ENCODE data around the gene ARL16. TPM values are rescaled to one million over a fixed set of nuclear protein-coding genes. Genes with fewer than 3 reads are reported as not detected.

The ARL16 gene
- total RNA-seq, 4 donors from 2014 or later: 22.1 to 37.9 (median 34.3) TPM

DNA sequence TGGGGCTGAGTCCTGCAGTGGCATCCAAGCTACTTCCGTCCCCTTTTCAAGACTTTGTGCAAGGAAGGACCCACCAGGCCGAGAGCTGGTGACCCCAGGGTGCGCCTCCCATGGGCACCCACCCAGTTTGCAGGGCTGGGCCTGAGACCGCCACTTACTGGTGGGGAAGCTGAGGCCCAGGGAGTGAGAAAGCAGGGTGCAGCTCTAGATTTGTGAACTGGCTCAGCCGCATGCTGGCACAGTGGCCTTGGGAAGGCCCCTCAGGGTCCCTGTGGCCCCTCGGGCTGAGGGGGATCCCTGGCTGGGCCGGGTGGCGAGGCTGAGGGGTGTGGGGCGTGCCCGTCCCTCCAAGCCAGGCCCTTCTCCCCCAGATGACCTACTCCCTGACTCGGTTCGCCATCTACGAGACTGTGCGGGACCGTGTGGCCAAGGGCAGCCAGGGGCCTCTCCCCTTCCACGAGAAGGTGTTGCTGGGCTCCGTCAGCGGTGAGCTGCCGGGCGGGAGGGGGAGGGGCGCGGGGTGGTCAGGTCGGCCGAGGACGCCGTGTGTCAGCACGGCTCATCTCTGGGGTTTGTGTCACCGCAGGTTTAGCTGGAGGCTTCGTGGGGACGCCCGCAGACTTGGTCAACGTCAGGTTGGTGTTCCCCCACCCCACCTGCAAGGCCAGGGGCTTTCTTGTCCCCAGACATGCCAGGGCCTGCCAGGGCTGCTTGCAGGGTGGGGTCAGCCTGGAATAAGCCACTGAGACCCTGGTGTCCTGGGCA, 31.7 kb upstream of the ARL16 start:
- Histone ChIP-seq H3K27me3 (no peaks in the 10 kb centered on the region), H3K27ac (peak overlapping the region in 1 of 4 donors; percentile 88), H3K4me3 (no peak overlapping the region), H3K36me3 (peaks cover 0 to 59% (median 0%) of the 10 kb centered on the region in 3 donors), H3K9me3 (no peaks in the 10 kb centered on the region), H3K4me1 (peaks cover 0 to 47% (median 34%) of the 10 kb centered on the region in 4 donors)
- TF ChIP-seq, protein P1, sequence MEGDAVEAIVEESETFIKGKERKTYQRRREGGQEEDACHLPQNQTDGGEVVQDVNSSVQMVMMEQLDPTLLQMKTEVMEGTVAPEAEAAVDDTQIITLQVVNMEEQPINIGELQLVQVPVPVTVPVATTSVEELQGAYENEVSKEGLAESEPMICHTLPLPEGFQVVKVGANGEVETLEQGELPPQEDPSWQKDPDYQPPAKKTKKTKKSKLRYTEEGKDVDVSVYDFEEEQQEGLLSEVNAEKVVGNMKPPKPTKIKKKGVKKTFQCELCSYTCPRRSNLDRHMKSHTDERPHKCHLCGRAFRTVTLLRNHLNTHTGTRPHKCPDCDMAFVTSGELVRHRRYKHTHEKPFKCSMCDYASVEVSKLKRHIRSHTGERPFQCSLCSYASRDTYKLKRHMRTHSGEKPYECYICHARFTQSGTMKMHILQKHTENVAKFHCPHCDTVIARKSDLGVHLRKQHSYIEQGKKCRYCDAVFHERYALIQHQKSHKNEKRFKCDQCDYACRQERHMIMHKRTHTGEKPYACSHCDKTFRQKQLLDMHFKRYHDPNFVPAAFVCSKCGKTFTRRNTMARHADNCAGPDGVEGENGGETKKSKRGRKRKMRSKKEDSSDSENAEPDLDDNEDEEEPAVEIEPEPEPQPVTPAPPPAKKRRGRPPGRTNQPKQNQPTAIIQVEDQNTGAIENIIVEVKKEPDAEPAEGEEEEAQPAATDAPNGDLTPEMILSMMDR (IDR thresholded peaks at IDR 0.05): no peak
- TF ChIP-seq EP300 (IDR thresholded peaks at IDR 0.05): no peak
- no peak for TF ChIP-seq POLR2A (IDR thresholded peaks at IDR 0.05)
- no peak for DNase-seq (ENCODE audit: low spot score in 2 of 2)
- 89 to 92% methylated on average over 14 to 31 of the region's 32 CpGs for WGBS, 2 donors

DNA sequence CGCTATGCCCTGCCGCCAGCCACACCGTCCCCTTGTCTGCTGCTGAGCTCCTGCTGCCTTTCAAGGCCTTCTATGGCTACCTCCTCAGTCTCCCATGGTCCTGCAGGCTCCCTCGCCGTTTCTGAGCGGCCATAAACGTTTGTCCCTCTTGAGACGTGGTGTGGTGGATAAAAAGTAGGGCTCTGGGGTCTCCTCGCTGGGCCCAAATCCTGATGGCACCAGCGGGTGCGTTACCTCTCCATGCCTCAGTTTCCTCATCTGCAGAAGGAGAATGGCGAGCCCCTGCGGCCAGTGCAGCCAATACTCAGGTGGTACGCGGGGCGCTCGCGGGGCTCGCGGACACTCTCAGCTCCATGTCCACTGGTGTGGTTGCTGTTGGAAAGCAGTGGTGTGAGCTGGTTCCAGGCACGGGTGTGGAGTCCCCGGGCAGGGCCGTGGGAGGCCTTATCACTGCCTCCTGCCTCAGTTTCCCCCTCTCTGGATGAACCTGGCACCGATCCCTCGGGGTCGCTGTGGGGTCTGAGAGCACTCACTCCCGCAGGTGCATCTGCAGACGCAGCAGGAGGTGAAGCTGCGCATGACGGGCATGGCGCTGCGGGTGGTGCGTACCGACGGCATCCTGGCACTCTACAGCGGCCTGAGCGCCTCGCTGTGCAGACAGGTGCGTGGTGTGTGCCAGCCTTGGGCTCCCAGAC, 31.0 kb upstream of the ARL16 start:
- H3K27ac ChIP-seq: peak overlapping the region in 3 of 4 donors; percentile 72 to 88 (median 81)
- H3K4me3 ChIP-seq: peak overlapping the region in 1 of 4 donors; percentile 90
- peaks cover 0 to 52% (median 0%) of the 10 kb centered on the region in 3 donors for H3K36me3 ChIP-seq
- H3K27me3 ChIP-seq: no peaks in the 10 kb centered on the region
- no peak for DNase-seq (ENCODE audit: low spot score in 2 of 2)
- peaks cover 0 to 51% (median 36%) of the 10 kb centered on the region in 4 donors for H3K4me1 ChIP-seq
- 90 to 92% methylated on average over 31 to 39 of the region's 39 CpGs for WGBS, 2 donors
- TF ChIP-seq POLR2A (IDR thresholded peaks at IDR 0.05) (no peak), EP300 (IDR thresholded peaks at IDR 0.05) (no peak)
- TF ChIP-seq, protein P1 (IDR thresholded peaks at IDR 0.05): no peak
- no peaks in the 10 kb centered on the region for H3K9me3 ChIP-seq

DNA sequence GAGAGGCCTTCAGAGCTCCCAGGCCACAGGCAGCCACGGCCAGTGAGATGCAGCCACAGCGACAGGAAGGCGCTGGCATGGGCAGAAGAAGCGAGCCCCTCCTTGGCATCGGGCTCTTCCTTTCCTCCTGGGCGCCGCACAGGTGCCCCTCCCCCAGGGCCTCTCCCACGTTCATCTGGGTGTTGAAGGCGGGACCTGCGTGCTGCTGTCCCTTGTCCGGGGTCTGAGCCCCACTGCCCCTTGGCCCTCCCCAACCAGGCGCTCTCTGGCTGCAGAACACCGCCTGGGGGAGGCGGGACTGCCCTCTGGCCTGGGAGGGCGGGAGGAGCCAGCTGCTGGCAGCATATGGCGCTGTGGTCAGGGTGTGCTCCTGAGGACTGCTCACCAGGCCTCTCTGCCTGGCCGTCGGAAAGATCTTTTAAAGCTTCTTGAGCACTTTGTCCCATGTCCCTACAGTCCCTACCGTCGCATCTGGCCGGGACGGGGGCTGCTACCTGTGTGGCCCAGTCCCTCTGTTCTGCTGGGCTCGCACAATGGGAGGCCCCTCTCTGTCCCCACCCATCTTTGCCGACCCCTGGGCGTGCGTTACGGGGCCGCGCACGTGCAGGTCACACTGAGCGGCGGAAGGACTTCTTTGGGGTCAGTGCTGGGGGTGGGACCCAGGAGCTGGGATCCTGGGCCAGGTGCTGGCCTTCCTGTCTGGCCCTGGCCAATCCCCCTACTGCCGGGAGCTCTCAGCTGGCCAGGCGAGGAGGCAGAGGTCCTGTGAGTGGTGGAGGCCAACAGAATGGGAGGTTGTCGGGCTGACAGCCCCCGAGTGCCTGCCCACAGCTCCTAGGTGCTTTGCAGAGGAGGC, 30.2 kb upstream of the ARL16 start:
- WGBS, 2 donors: 35 to 39% methylated on average over 23 to 29 of the region's 36 CpGs
- peaks cover 0 to 51% (median 36%) of the 10 kb centered on the region in 4 donors for H3K4me1 ChIP-seq
- no peaks in the 10 kb centered on the region for H3K9me3 ChIP-seq
- H3K4me3 ChIP-seq: peak overlapping the region; percentile 63 to 90 (median 84)
- H3K36me3 ChIP-seq: peaks cover 0 to 44% (median 0%) of the 10 kb centered on the region in 3 donors
- no peak for DNase-seq (ENCODE audit: low spot score in 2 of 2)
- peak overlapping the region; percentile 10 to 88 (median 76) for H3K27ac ChIP-seq
- TF ChIP-seq, protein P1 (IDR thresholded peaks at IDR 0.05): no peak
- TF ChIP-seq POLR2A (IDR thresholded peaks at IDR 0.05) (no peak), EP300 (IDR thresholded peaks at IDR 0.05) (no peak)
- no peaks in the 10 kb centered on the region for H3K27me3 ChIP-seq

DNA sequence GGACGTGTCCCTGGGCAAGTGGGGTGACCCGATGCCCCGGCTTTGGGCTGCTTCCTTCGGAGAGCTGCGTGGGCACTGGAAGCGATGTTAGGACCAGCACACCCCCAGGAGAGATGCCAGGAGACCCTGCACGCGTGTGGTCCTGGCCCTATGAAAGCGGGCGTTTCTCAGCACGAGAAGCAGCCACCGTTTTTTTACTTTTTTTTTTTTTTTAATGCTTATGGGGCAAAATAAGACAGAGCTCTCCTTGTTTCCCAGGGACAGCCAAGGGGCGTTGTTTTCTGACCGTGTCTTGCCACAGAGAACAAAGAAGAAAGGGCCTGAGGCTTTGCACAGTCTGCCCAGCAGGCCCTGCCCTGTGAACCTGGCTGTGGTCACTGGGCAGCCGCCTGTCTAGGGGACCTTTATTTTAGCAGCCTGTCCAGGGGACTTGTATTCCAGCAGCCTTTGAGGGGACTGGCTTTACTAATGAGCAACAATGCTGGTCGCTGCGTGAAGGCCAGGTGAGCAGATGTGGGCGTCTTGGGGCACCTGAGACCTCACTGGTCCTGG, 29.5 kb upstream of the ARL16 start:
- peak overlapping the region; percentile 63 to 90 (median 84) for H3K4me3 ChIP-seq
- H3K27me3 ChIP-seq: no peaks in the 10 kb centered on the region
- no peak for DNase-seq (ENCODE audit: low spot score in 2 of 2)
- peak overlapping the region; percentile 10 to 88 (median 82) for H3K27ac ChIP-seq
- peaks cover 0 to 42% (median 0%) of the 10 kb centered on the region in 3 donors for H3K36me3 ChIP-seq
- WGBS, 2 donors: 16 to 19% methylated on average over 15 to 16 of the region's 18 CpGs
- TF ChIP-seq, protein P1 (IDR thresholded peaks at IDR 0.05): no peak
- no peak for TF ChIP-seq POLR2A (IDR thresholded peaks at IDR 0.05)
- TF ChIP-seq EP300 (IDR thresholded peaks at IDR 0.05): peak; percentile 18 to 26
- H3K4me1 ChIP-seq: peaks cover 0 to 51% (median 36%) of the 10 kb centered on the region in 4 donors
- no peaks in the 10 kb centered on the region for H3K9me3 ChIP-seq

Data from tibial nerve (tissue), 4 donors.